Measurements from ENCODE around the gene NHERF1. TPM values are rescaled to one million over a fixed set of nuclear protein-coding genes. Genes with fewer than 3 reads are reported as not detected.

Gene NHERF1
- total RNA-seq, result 100 to 1,000 TPM in 1 of 2 donors, 10 to 100 TPM in 1; 76.2 to 160 TPM

GRCh38 chr17:74748529-74749278 lies at the start of gene NHERF1:
Gene NHERF1, plus strand, starts transcription at chr17:74748628. Its CDS starts 219 bp downstream, at chr17:74748847.
- no peaks in the 10 kb centered on the region for H3K27me3 Mint-ChIP-seq
- peak; percentile 91 for ATAC-seq (replicated peaks)
- peak within 1 kb of the TSS; percentile 100 for H3K4me3 Mint-ChIP-seq
- H3K27ac Mint-ChIP-seq, result peak within 1 kb of the TSS; percentile 98
- H3K9me3 Mint-ChIP-seq, result no peaks in the 10 kb centered on the region
- H3K36me3 Mint-ChIP-seq (ENCODE audit: low read depth), result peaks cover 44% of the 10 kb centered on the region
- H3K4me1 Mint-ChIP-seq, result peaks cover 29% of the 10 kb centered on the region

GRCh38 chr17:74699236-74699635 lies 49.2 kb upstream of the NHERF1 start:
- ATAC-seq (replicated peaks), result no peak
- H3K36me3 Mint-ChIP-seq (ENCODE audit: low read depth), result no peaks in the 10 kb centered on the region
- peaks cover 3% of the 10 kb centered on the region for H3K27me3 Mint-ChIP-seq
- no peaks in the 10 kb centered on the region for H3K4me1 Mint-ChIP-seq
- no peak overlapping the region for H3K4me3 Mint-ChIP-seq
- H3K27ac Mint-ChIP-seq, result no peak overlapping the region
- no peaks in the 10 kb centered on the region for H3K9me3 Mint-ChIP-seq

- Mint-ChIP-seq H3K9me3 (no peaks in the 10 kb centered on the region), H3K27ac (no peak overlapping the region), H3K4me1 (no peaks in the 10 kb centered on the region), H3K4me3 (no peak overlapping the region), H3K27me3 (peaks cover 6% of the 10 kb centered on the region), H3K36me3 (ENCODE audit: low read depth) (no peaks in the 10 kb centered on the region)
- ATAC-seq (replicated peaks), result no peak
Observed at GRCh38 chr17:74702116-74702871, 46.1 kb upstream of the NHERF1 start.

- H3K36me3 Mint-ChIP-seq (ENCODE audit: low read depth), result no peaks in the 10 kb centered on the region
- H3K27me3 Mint-ChIP-seq, result peaks cover 6% of the 10 kb centered on the region
- H3K4me3 Mint-ChIP-seq, result no peak overlapping the region
- H3K27ac Mint-ChIP-seq, result no peak overlapping the region
- no peaks in the 10 kb centered on the region for H3K4me1 Mint-ChIP-seq
- H3K9me3 Mint-ChIP-seq, result no peaks in the 10 kb centered on the region
- no peak for ATAC-seq (replicated peaks)
Observed at GRCh38 chr17:74703311-74703710, 45.1 kb upstream of the NHERF1 start.

- Mint-ChIP-seq H3K27ac (no peak overlapping the region), H3K36me3 (ENCODE audit: low read depth) (no peaks in the 10 kb centered on the region), H3K4me3 (no peak overlapping the region), H3K4me1 (no peaks in the 10 kb centered on the region), H3K27me3 (peaks cover 6% of the 10 kb centered on the region), H3K9me3 (no peaks in the 10 kb centered on the region)
- no peak for ATAC-seq (replicated peaks)
Observed at GRCh38 chr17:74704544-74704943, 43.9 kb upstream of the NHERF1 start.

- Mint-ChIP-seq H3K4me3 (no peak overlapping the region), H3K27ac (no peak overlapping the region), H3K9me3 (no peaks in the 10 kb centered on the region), H3K4me1 (peaks cover 4% of the 10 kb centered on the region), H3K27me3 (peaks cover 13% of the 10 kb centered on the region), H3K36me3 (ENCODE audit: low read depth) (no peaks in the 10 kb centered on the region)
- no peak for ATAC-seq (replicated peaks)
Observed at GRCh38 chr17:74711058-74711824, 37.2 kb upstream of the NHERF1 start.

- no peak for ATAC-seq (replicated peaks)
Observed at GRCh38 chr17:74712301-74712700, 36.1 kb upstream of the NHERF1 start.

GRCh38 chr17:74712756-74713155 lies 35.7 kb upstream of the NHERF1 start, which contains the start of gene CD300LF:
Gene CD300LF, minus strand, starts transcription at chr17:74712923. Its CDS starts 57 bp downstream, at chr17:74712866.
- Mint-ChIP-seq H3K4me3 (no peak within 1 kb of the TSS), H3K27ac (peak within 1 kb of the TSS; percentile 7), H3K9me3 (no peaks in the 10 kb centered on the region), H3K27me3 (peaks cover 11% of the 10 kb centered on the region), H3K36me3 (ENCODE audit: low read depth) (no peaks in the 10 kb centered on the region), H3K4me1 (peaks cover 4% of the 10 kb centered on the region)
- ATAC-seq (replicated peaks), result no peak

More at GRCh38 chr17:74712301-74712700, 36.1 kb upstream of the NHERF1 start:
- Mint-ChIP-seq H3K9me3 (no peaks in the 10 kb centered on the region), H3K27me3 (peaks cover 11% of the 10 kb centered on the region), H3K36me3 (ENCODE audit: low read depth) (no peaks in the 10 kb centered on the region), H3K4me3 (no peak overlapping the region), H3K4me1 (peaks cover 4% of the 10 kb centered on the region), H3K27ac (peak overlapping the region; percentile 7)

- Mint-ChIP-seq H3K27ac (no peak overlapping the region), H3K36me3 (ENCODE audit: low read depth) (no peaks in the 10 kb centered on the region)
- no peak for ATAC-seq (replicated peaks)
Observed at GRCh38 chr17:74713171-74713755, 35.2 kb upstream of the NHERF1 start.

GRCh38 chr17:74715144-74715543 lies 33.3 kb upstream of the NHERF1 start:
- H3K27ac Mint-ChIP-seq, result no peak overlapping the region
- no peaks in the 10 kb centered on the region for H3K36me3 Mint-ChIP-seq (ENCODE audit: low read depth)
- no peak for ATAC-seq (replicated peaks)
- H3K9me3 Mint-ChIP-seq, result no peaks in the 10 kb centered on the region
- peaks cover 4% of the 10 kb centered on the region for H3K4me1 Mint-ChIP-seq
- peaks cover 11% of the 10 kb centered on the region for H3K27me3 Mint-ChIP-seq
- H3K4me3 Mint-ChIP-seq, result no peak overlapping the region

More at GRCh38 chr17:74713171-74713755, 35.2 kb upstream of the NHERF1 start:
- Mint-ChIP-seq H3K9me3 (no peaks in the 10 kb centered on the region), H3K27me3 (peaks cover 11% of the 10 kb centered on the region), H3K4me3 (no peak overlapping the region), H3K4me1 (peaks cover 4% of the 10 kb centered on the region)

- Mint-ChIP-seq H3K4me1 (no peaks in the 10 kb centered on the region), H3K27ac (no peak overlapping the region), H3K4me3 (no peak overlapping the region), H3K9me3 (no peaks in the 10 kb centered on the region), H3K36me3 (ENCODE audit: low read depth) (no peaks in the 10 kb centered on the region), H3K27me3 (no peaks in the 10 kb centered on the region)
- ATAC-seq (replicated peaks), result no peak
Observed at GRCh38 chr17:74720506-74720905, 27.9 kb upstream of the NHERF1 start.

- H3K36me3 Mint-ChIP-seq (ENCODE audit: low read depth), result no peaks in the 10 kb centered on the region
- H3K4me1 Mint-ChIP-seq, result no peaks in the 10 kb centered on the region
- no peaks in the 10 kb centered on the region for H3K9me3 Mint-ChIP-seq
Observed at GRCh38 chr17:74722782-74723181, 25.6 kb upstream of the NHERF1 start.

GRCh38 chr17:74723891-74724290 lies 24.5 kb upstream of the NHERF1 start:
- Mint-ChIP-seq H3K27me3 (no peaks in the 10 kb centered on the region), H3K4me3 (no peak overlapping the region), H3K27ac (no peak overlapping the region), H3K4me1 (no peaks in the 10 kb centered on the region), H3K36me3 (ENCODE audit: low read depth) (no peaks in the 10 kb centered on the region), H3K9me3 (no peaks in the 10 kb centered on the region)
- no peak for ATAC-seq (replicated peaks)

More at GRCh38 chr17:74722782-74723181, 25.6 kb upstream of the NHERF1 start:
- H3K4me3 Mint-ChIP-seq, result no peak overlapping the region
- no peak for ATAC-seq (replicated peaks)
- no peak overlapping the region for H3K27ac Mint-ChIP-seq
- no peaks in the 10 kb centered on the region for H3K27me3 Mint-ChIP-seq

- Mint-ChIP-seq H3K4me1 (no peaks in the 10 kb centered on the region), H3K36me3 (ENCODE audit: low read depth) (no peaks in the 10 kb centered on the region), H3K4me3 (no peak overlapping the region), H3K27ac (no peak overlapping the region), H3K27me3 (no peaks in the 10 kb centered on the region), H3K9me3 (no peaks in the 10 kb centered on the region)
- ATAC-seq (replicated peaks), result no peak
Observed at GRCh38 chr17:74725111-74725510, 23.3 kb upstream of the NHERF1 start.

Measured in activated T-helper 17 cell treated with anti-CD3 and anti-CD28 coated beads, Interleukin-2, amount 50 U/mL, for 72 hours (primary cell).